Measurements from ENCODE around the gene NXPE4.

The NXPE4 gene

GRCh38 chr11:114594703-114595102, 883 bp downstream of the NXPE4 start:
- TF ChIP-seq USF1 (IDR thresholded peaks at IDR 0.05): no peak
- no peak for TF ChIP-seq YY1 (IDR thresholded peaks at IDR 0.05; ENCODE audit: low read depth)
- TF ChIP-seq TCF12 (IDR thresholded peaks at IDR 0.05; ENCODE audit: low read depth): no peak
- TF ChIP-seq EP300 (IDR thresholded peaks at IDR 0.05; ENCODE audit: borderline replicate concordance): no peak
- TF ChIP-seq REST (IDR thresholded peaks at IDR 0.05; ENCODE audit: low read depth): no peak
- TF ChIP-seq EGR1 (IDR thresholded peaks at IDR 0.05): no peak
- no peak for TF ChIP-seq ZBTB7A (IDR thresholded peaks at IDR 0.05; ENCODE audit: low read depth)
- no peak for TF ChIP-seq CREB1 (IDR thresholded peaks at IDR 0.05; ENCODE audit: low read depth)
- no peak for TF ChIP-seq MAX (IDR thresholded peaks at IDR 0.05)
- no peak for TF ChIP-seq RAD21 (IDR thresholded peaks at IDR 0.05; ENCODE audit: low read depth)
- TF ChIP-seq FOXM1 (IDR thresholded peaks at IDR 0.05; ENCODE audit: borderline replicate concordance, low read depth): no peak
- no peak for TF ChIP-seq TEAD4 (IDR thresholded peaks at IDR 0.05)
- TF ChIP-seq TAF1 (IDR thresholded peaks at IDR 0.05; ENCODE audit: low read depth): no peak
- TF ChIP-seq CEBPB (IDR thresholded peaks at IDR 0.05): no peak
- TF ChIP-seq NFIC (IDR thresholded peaks at IDR 0.05): no peak

GRCh38 chr11:114587398-114587953, 8.1 kb downstream of the NXPE4 start:
- no peak for TF ChIP-seq NFIC (IDR thresholded peaks at IDR 0.05)
- no peak for TF ChIP-seq YY1 (IDR thresholded peaks at IDR 0.05; ENCODE audit: low read depth)
- no peak for TF ChIP-seq ZBTB7A (IDR thresholded peaks at IDR 0.05; ENCODE audit: low read depth)
- TF ChIP-seq RAD21 (IDR thresholded peaks at IDR 0.05; ENCODE audit: low read depth): no peak
- no peak for TF ChIP-seq FOXM1 (IDR thresholded peaks at IDR 0.05; ENCODE audit: borderline replicate concordance, low read depth)
- TF ChIP-seq CREB1 (IDR thresholded peaks at IDR 0.05; ENCODE audit: low read depth): no peak
- TF ChIP-seq TCF12 (IDR thresholded peaks at IDR 0.05; ENCODE audit: low read depth): no peak
- no peak for TF ChIP-seq CEBPB (IDR thresholded peaks at IDR 0.05)

- TF ChIP-seq RAD21 (IDR thresholded peaks at IDR 0.05; ENCODE audit: low read depth): peak; percentile 17; the same call in 1 of the 2 replicates
- no peak for TF ChIP-seq REST (IDR thresholded peaks at IDR 0.05; ENCODE audit: low read depth)
Measured at GRCh38 chr11:114586797-114587196, 8.8 kb downstream of the NXPE4 start.

- TF ChIP-seq REST (IDR thresholded peaks at IDR 0.05; ENCODE audit: low read depth) (no peak), RAD21 (IDR thresholded peaks at IDR 0.05; ENCODE audit: low read depth) (no peak), FOXM1 (IDR thresholded peaks at IDR 0.05; ENCODE audit: borderline replicate concordance, low read depth) (no peak), USF1 (IDR thresholded peaks at IDR 0.05) (no peak), ZBTB7A (IDR thresholded peaks at IDR 0.05; ENCODE audit: low read depth) (no peak), EGR1 (IDR thresholded peaks at IDR 0.05) (no peak), CEBPB (IDR thresholded peaks at IDR 0.05) (no peak), CREB1 (IDR thresholded peaks at IDR 0.05; ENCODE audit: low read depth) (no peak), TCF12 (IDR thresholded peaks at IDR 0.05; ENCODE audit: low read depth) (no peak), TEAD4 (IDR thresholded peaks at IDR 0.05) (no peak), TAF1 (IDR thresholded peaks at IDR 0.05; ENCODE audit: low read depth) (no peak), YY1 (IDR thresholded peaks at IDR 0.05; ENCODE audit: low read depth) (no peak)
Measured at GRCh38 chr11:114571712-114572111, 23.9 kb downstream of the NXPE4 start.

- TF ChIP-seq REST (IDR thresholded peaks at IDR 0.05; ENCODE audit: low read depth): no peak
- TF ChIP-seq TCF12 (IDR thresholded peaks at IDR 0.05; ENCODE audit: low read depth): no peak
- TF ChIP-seq CEBPB (IDR thresholded peaks at IDR 0.05): no peak
- TF ChIP-seq FOXM1 (IDR thresholded peaks at IDR 0.05; ENCODE audit: borderline replicate concordance, low read depth): no peak
- TF ChIP-seq TAF1 (IDR thresholded peaks at IDR 0.05; ENCODE audit: low read depth): no peak
- no peak for TF ChIP-seq EP300 (IDR thresholded peaks at IDR 0.05; ENCODE audit: borderline replicate concordance)
- no peak for TF ChIP-seq NFIC (IDR thresholded peaks at IDR 0.05)
- no peak for TF ChIP-seq EGR1 (IDR thresholded peaks at IDR 0.05)
- no peak for TF ChIP-seq RAD21 (IDR thresholded peaks at IDR 0.05; ENCODE audit: low read depth)
- no peak for TF ChIP-seq MAX (IDR thresholded peaks at IDR 0.05)
- no peak for TF ChIP-seq CREB1 (IDR thresholded peaks at IDR 0.05; ENCODE audit: low read depth)
- no peak for TF ChIP-seq ZBTB7A (IDR thresholded peaks at IDR 0.05; ENCODE audit: low read depth)
- TF ChIP-seq USF1 (IDR thresholded peaks at IDR 0.05): no peak
Measured at GRCh38 chr11:114569801-114570200, 25.8 kb downstream of the NXPE4 start.

Measured in Ishikawa (cell line).